GM21381 (cell line): ENCODE measurements around the gene TDG.

Experiments used
- ATAC-seq: cut with Tn5 transposase; IDR thresholded peaks from one replicate; pipeline ENCODE4 v1.9.1; 2021; ENCODE audit warnings: mild to moderate bottlenecking, moderate library complexity; ENCODE audit not compliant: unreplicated experiment

The TDG gene

DNA sequence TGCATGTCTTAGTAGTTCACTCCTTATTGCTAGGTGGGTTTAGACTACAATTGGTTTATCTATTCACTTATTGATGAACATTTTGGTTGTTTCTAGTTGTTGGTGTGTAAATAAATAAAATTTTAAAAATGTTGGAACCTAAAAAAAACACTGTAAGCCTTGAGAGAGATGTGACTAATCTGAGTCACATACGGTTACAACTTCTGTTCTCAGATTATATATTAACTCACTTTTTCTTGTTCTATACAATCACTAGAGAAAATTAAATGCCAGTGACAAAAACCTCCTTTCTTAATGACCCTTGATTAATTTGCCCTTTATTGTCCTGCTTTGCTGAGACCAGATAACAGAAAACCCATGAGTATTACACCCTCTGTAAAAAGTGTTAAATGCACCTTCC lies 7.1 kb upstream of the TDG start:
- no peak for ATAC-seq

DNA sequence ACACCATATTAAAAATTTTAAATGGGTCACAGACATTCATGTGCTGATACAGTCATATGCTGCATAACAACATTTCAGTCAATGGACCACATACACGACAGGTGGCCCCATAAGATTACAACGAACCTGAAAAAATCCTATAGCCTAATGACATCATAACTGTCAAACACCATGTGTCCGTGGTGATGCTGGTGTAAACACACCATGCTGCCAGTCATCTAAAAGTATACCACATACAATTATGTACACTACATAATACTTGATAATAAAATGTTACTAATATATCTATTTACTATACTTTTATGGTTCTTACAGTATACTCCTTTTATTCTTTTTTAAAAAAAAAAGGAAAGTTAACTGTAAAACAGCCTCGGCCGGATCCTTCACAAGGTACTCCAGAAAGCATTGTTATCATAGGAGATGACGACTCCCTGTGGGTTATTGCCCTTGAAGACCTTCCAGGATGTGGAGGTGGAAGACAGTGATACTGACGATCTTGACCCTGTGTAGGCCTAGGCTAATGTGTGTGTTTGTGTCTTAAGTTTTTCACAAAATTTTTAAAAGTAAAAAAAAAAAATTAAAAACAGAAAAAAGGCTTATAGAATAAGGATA lies 5.0 kb upstream of the TDG start:
- ATAC-seq, result no peak

DNA sequence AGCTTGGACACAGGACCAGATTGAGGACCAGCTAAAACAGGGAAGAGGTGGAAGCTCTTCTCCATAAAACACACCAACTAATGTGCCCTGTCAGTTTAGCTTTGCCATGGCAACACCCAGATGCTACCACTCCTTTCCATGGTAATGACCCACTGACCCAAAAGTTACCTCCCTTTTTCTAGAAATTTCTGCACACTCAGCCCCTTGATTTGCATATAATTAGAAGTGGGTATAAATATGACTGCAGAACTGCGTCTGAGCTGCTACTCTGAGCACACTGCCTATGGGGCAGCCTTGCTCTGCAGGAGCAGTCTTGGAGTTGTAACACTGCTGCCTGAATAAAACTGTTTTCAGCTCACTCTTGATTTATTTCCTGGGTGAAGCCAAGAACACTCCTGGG lies 3.2 kb upstream of the TDG start:
- ATAC-seq, result no peak

DNA sequence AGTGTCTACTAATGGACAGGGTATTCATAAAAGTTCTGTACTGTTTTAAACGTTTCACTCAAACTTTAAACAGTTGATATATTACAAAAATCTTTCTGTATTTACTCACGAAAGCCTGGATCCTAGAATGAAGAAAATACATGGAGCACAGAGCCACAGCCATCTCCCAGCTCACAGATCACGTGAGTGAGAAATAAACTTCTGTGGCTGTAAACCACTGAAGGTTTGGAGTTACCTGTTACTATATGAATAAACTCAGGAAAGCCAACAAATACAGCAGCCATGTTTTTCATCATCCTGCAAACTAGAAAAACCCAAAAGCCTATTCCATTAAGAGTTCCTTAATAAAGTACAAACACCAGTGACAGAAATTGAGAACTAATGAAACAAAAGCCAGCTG lies 867 bp upstream of the TDG start:
- ATAC-seq, result no peak

DNA sequence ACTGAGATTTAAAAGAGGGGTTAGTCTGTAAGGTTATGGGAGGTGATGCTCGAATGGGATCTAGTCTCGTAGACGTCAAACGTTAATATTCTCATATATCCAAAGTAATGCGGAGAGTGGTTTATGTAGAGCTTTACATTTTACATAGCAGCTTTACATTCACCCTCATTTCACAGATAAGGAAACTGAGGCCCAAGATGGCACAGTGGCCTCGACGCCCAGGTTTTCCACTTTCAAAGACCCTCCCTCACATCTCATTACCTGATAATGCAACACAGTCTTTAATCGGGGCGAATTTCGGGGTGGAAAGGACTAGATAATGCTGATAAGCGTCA lies 450 bp upstream of the TDG start:
- no peak for ATAC-seq

DNA sequence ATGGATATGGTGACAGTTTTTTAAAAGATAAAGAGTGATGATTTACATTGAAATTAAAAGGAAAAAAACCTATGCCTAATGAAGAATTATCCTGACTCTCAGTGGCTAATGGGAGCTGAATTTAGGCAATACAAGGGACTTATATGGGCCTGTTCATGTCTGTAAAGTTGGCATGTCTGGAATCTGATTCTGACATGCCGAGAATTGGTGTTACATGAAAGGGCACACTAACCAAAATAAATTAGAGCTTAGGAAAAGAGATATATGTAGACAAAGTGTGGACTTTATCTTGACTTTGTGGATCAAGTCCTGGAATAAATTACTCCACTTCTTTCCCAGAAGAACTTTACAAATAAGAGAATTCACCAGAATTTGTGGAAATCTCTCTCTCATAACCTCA lies 1.1 kb downstream of the TDG start:
- ATAC-seq, result no peak

DNA sequence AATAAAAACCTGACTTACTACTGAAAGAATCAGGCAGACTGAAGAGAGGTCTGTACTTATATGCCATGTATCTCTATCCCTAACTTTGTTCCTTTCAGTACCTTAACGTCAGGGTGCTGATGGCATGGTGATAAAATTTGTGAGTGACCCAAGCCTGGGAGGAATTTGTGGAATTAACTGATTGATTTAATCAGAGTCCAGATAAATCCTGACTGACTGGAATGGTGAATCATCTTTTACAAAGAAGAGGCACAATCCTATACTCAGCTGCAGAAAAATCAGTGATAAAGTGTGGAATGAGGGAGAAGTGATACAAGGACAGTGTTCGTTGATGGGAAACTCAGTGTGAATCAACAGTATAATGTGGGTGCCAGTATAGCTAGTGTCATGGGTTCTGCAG lies 3.7 kb downstream of the TDG start:
- no peak for ATAC-seq

DNA sequence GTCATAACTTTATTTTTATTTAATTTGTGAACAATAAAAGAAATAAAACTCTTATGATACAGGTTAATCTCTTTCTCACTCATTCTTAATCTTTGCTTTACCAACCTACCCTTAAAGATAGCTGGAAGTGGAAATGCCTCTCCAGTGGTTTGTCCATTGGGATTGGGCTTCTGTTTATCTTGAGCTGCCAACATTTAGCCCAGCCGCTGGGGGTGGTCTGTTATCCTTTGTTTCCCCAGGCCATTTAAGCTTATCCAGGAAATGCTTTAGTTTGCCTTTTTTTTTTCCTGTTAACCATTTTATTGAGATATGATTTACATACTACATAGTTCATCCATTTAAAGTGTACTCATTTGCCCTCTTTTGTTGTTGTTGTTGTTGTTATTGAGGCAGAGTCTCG lies 8.2 kb downstream of the TDG start:
- ATAC-seq, result no peak

DNA sequence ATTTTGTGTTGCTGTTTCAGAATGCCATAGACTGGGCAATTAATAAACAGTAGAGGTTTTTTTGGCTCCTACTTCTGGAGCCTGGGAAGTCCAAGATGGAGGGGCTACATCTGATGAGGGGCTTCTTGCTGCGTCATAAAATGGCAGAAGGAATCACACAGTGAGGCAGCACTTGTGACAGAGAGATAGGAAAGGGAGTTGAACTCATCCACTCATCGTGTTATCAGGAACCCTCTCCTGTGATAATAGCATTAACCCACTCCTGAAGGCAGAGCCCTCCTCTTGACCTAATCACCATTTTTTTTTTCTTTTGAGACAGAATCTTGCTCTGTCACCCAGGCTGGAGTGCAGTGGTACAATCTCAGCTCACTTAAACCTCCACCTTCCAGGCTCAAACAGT lies 9.7 kb downstream of the TDG start:
- ATAC-seq, result no peak

DNA sequence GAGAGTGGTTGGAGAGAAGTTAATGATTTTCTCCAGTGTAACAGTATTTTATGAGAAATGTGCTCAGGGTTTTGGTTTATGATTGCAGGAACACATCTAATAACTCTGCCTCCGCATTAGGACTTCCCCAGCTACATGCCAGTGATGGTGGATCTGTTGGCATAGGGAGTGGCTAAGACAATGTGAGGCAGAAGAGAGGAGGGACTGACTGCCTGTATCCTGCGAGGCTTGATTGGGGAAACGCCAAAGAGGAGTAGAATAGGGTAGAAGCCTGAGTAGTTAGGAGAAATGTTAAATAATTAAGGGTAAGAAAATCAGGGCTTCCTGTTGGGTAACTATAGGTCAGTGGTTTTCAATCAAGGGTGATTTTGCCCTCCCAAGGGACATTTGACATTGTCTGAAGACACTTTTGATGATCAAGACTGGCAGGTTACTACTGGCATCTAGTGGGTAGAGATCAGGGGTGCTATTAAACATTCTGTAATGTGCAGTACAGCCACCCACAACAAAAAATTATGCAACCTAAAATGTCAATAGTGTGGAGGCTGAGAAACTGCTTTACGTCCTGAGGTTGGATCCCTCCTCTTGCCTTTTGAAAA lies 12.8 kb downstream of the TDG start:
- ATAC-seq, result no peak

DNA sequence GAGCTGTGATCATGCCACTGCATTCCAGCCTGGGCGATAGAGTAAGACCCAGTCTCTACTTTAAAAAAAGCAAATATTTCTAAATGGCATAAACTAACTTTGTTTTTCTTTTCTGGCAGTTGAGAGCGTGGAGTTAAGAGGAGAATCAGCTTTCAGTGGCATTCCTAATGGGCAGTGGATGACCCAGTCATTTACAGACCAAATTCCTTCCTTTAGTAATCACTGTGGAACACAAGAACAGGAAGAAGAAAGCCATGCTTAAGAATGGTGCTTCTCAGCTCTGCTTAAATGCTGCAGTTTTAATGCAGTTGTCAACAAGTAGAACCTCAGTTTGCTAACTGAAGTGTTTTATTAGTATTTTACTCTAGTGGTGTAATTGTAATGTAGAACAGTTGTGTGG lies 21.2 kb downstream of the TDG start:
- no peak for ATAC-seq

DNA sequence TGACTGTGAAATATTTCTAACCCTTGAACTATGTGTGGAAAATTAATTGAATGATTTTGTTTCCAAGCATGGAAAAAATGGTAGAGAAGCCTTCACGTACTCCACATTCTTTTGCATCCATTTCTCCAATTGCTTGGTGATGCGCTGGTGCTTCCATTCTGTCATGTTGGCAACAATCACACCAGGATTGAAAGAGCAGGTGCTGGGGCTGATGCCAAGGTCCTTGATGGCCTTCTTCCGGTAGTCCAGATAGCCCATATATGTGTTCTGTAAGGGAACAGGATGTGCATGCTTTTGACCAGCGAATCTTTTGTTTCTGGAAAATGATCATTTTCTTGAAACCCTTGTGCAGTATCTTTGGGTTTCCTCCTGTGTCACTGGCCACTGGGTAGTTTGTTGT lies 28.6 kb downstream of the TDG start:
- no peak for ATAC-seq

DNA sequence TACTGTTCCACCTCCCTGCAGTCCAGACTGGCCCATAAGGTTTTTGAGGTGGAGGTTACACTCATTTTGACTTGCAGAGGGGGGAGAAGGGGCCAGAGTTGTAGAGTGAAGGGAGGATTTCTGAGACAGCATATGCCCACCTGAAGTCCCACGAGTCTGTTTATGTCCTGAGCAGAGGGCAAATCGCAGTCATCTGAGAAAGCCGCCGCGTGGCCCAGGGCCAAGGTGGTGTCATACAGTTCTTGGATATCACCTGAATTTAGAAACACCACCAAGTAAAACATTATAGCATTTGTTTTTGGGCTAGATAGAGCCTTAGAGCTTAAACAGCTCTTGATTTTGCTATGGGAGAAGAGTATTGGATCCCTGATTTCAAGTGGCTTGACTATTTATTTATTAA lies 30.9 kb downstream of the TDG start:
- no peak for ATAC-seq

DNA sequence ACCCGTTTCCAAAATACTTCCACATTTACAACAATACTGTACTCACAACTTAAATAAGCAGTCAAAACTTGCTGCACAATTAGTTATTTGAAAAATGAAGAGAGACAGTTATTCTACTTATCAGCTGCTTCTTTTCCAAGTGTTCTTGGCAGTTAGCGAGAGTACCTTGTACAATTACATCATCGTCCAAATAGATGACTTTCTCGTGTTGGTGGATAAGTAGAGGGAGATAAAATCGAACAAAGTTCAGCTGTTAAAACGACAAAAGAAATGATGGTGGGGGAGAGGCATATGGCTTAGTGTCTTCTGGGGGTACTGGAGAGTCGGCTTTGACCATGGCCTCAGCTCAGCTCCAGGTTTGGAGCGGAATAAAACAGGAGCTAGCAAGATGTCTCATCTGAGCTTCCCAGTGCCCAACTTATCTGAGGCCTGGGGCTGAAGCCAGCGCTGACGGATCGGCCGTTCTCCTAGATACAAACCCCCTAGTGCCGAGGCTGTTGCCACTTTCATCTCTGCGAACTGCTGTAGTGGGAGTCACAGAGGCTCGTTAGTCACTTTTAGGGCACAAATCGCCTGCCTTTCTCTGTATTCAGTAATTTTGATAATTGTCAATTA lies 31.7 kb downstream of the TDG start:
- no peak for ATAC-seq

DNA sequence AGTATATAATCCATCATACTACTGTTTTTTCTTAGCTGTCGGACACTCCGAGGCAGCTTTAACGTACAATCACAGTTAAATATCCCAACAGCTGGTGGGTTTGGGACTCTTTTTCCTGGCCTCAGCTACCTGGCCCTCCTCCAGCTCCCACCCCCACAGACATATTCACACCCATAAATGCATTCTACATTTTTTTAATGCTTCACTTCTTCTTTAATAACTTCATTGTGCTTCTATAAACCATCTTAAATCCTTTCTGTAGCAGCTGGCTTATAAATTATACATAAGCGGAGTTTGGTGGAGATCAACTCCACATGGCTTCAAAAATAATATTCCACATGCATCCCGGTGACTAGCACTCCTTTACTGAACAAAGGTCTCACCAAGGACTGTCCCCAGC lies 33.3 kb downstream of the TDG start:
- ATAC-seq, result no peak

DNA sequence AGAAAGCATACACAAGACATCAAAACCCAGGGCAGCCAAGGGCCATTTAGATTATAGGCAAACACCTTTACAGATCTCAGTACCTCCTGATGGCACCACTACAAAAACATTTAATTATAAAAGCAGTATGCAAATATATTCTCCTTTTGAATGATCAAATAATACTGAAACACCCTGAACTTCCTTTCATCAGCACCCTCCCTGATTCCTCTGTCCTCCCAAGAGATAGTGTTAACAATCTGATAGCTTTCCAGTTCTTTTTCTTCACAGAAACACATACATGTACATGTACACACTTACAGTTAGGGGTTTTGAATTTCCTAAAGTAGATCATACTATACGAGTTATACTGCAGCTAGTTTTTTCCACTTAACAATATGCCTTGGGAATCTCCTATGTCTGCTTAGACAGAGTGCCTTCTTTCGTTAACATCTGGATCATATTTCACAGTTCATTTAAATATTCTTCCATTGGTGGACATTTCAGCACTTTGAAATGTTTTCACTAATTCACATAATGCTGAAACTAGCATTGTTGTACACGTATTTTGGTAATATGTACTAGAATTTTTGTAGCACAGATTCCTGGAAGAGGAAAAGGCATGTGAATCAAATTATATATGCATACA lies 35.2 kb downstream of the TDG start:
- no peak for ATAC-seq

DNA sequence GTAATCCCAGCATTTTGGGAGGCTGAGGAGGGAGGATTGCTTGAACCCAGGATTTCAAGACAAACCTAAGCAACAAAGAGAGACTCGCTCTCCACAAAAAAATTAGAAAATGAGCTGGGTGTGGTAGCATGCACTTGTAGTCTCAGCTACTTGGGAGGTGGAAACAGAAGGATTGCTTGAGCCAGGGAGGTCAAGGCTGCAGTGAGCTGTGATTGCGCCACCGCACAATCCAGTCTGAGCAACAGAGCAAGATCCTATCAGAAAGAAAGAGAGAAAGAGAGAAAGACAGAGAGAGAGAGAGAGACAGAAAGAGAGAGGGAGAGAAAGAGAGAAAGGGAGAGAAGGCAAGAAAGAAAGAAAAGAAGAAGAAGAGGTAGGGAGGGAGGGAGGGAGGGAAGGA lies 37.0 kb downstream of the TDG start:
- ATAC-seq, result no peak

DNA sequence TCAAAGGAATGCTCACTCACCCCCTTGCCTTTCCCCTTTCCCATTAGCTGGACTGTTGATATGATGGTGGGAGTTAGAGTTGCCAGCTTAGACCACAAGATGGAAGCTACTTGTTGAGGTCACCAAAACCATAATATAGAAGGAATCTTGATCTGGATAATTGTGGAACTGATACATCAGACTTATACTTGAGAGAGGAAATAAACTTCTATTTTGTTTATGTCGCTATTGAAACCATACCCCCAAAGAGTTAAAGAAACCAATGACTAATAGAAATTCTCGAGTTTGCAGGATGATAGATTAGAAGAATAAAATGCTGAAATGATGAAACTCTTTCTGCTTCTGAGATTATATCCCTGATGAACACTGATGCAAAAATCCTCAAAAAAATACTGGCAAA lies 37.9 kb downstream of the TDG start:
- ATAC-seq, result no peak

DNA sequence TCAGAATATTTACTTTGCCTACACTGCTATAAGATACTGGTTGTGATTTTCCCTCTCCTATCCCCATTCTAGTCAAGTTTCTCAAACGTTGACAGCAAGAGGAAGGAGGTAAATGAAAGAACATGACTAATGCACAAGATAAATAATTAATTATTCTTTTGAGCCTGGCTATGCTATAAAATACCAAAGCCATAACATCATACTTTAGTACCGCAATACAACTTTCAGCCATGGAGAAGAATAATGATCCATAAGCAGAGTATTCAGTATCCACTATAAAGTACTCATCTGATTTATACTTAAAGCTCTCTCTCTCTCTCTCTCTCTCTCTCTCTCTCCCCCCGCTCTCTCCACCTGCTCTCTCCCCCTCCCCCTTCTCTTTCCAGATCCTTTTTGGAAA lies 41.3 kb downstream of the TDG start:
- no peak for ATAC-seq

DNA sequence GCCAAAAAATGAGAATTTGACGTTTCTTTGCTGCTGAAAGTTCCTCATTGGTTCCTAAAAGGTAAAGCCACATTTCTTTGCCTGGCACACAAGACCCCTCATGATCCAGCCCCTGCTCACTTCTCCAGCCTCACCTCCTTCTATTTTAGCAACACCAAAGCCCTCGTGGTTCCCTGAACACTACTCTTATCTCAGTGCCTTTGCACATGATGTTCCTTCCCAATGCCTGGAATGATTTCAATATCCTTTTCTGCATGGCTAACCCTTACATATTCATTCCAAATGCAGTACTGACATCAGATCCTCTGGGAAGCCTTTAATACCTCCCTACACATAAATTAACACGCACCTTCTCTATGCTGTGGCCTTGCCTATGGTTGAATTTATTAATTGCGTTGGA lies 44.4 kb downstream of the TDG start:
- ATAC-seq, result no peak

DNA sequence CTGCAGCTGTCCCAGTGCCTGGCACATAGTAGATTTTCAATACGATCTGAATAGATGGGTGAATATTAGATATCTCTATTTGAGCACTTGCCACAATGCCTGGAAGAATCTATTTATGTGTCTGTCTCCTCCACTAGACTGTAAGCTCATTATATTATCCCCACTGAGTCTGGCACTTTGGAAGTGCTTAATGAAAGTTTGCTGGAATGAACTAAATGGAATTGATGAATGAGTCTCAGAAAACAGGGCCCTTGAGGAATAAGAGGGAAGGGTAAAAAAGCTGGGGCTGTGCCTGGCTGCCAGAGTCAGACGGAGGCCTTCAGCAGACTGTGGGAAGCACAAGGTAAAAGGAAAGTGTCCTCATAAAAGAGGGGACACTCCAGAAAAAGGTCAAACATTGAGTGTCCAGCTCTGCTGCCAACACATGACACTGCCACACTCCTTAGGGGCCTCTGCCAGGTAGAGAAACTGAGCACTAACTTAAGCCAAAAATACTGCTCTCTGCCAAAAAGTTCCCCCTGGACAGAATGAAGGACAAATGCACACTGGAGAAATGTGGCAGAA lies 45.0 kb downstream of the TDG start:
- no peak for ATAC-seq

DNA sequence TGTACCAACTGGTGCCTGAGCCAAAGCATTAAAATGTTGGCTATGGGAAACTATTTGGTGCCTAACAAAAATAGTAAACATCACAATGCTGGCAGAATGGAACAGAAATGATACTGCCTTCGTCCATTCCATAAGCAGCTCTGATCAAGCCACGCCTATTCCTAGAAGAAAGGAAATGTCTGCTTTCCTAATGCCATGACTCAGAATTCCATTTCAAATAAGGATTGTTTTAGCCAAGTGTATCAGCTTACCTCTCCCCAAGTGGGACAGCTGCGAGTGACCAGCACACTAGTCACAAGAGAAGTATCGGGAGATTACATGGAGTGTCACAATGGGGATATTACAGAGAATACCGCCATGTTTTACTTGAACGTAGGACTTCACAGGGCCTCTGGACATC lies 45.6 kb downstream of the TDG start:
- ATAC-seq, result no peak
